HepG2 (cell line): ENCODE results near the gene CNGA2. TPM values are rescaled to one million over a fixed set of nuclear protein-coding genes. Genes with fewer than 3 reads are reported as not detected.

Source experiments
- ATAC-seq: fragments of 200-7000 bp; cut with Tn5 transposase; 3 replicates; pipeline ENCODE4 v1.9.1; 2020; ENCODE audit warnings: mild to moderate bottlenecking, moderate library complexity
- BruUV-seq: library from RNA; stranded (reverse); fragments of 400-500 nt; replicated peaks from 2 replicates; lab custom pipeline; 2021; lab: Mats Ljungman, UMichigan
- CTCF ChIA-PET: fragments of 300-600 bp; formaldehyde crosslinking; extraction: SDS; loops from one replicate; lab custom pipeline; 2021; ENCODE audit warnings: low total read pairs, inconsistent platforms, low intra/inter-chr PET ratio; lab: Yijun Ruan, JAX
- POLR2A ChIA-PET: fragments of 350-600 bp; sonication (Branson Sonifier 250); formaldehyde crosslinking; loops from one replicate; lab custom pipeline; 2020; ENCODE audit warnings: antibody characterized with exemption, inconsistent platforms; lab: Yijun Ruan, JAX
- DNase-seq: peaks from one replicate; pipeline ENCODE4 v3.0.0-alpha.2; 2015; ENCODE audit warnings: low spot score
- FAIRE-seq: peaks from 3 replicates; lab custom pipeline; 2011; peaks lifted over from hg19 to GRCh38; lab: Jason Lieb, UNC
- H2AFZ ChIP-seq: one replicate; pipeline ENCODE4 v1.6.1; 2011; ENCODE audit warnings: low read length, inconsistent platforms
- H3K27ac ChIP-seq: fragments of 300-600 bp; 3 replicates; pipeline ENCODE4 v1.8.0; 2011; ENCODE audit warnings: mixed run types, mild to moderate bottlenecking, mixed read lengths, low read length, inconsistent platforms; ENCODE audit not compliant: insufficient read depth; ENCODE audit errors: extremely low read length
- H3K27me3 ChIP-seq, 2 experiments: fragments of 200-600 bp in 1 of 2; 2 replicates in 1 of 2; 3 replicates in 1 of 2; pipeline versions ENCODE4 v1.6.0 to v1.8.0; 2011; ENCODE audit warnings: low read length in 2 of 2, mild to moderate bottlenecking in 2 of 2, moderate library complexity in 2 of 2, inconsistent platforms in 1 of 2; ENCODE audit not compliant: insufficient read depth in 2 of 2, control insufficient read depth in 1 of 2
- H3K36me3 ChIP-seq, 2 experiments: fragments of 200-600 bp in 1 of 2; replicated peaks in 1 of 2; 2 replicates in 1 of 2; 3 replicates in 1 of 2; pipeline versions ENCODE4 v1.5.1 to v1.8.0; 2011; ENCODE audit warnings: low read length in 2 of 2, inconsistent platforms in 1 of 2; ENCODE audit not compliant: insufficient read depth in 2 of 2, control insufficient read depth in 1 of 2
- H3K4me1 ChIP-seq: 2 replicates; pipeline ENCODE4 v1.5.1; 2012; ENCODE audit warnings: low read length, inconsistent platforms; ENCODE audit not compliant: insufficient read depth
- H3K4me2 ChIP-seq: 2 replicates; pipeline ENCODE4 v1.6.0; 2011; ENCODE audit warnings: low read depth, low read length, inconsistent platforms
- H3K4me3 ChIP-seq, 3 experiments: fragments of 200-600 bp in 1 of 3; sonication (generic), shearing (Covaris generic) in 1 of 3; replicated peaks in 1 of 3; 2 replicates each; pipeline ENCODE4 v1.5.1; 2011 to 2016; ENCODE audit warnings: low read length in 3 of 3, inconsistent platforms in 2 of 3, low read depth in 2 of 3, mild to moderate bottlenecking in 2 of 3, control low read depth in 1 of 3, mixed read lengths in 1 of 3; ENCODE audit not compliant: insufficient read depth in 1 of 3
- H3K79me2 ChIP-seq: one replicate; pipeline ENCODE4 v1.6.1; 2011; ENCODE audit warnings: low read length, inconsistent platforms; ENCODE audit not compliant: insufficient read depth
- H3K9ac ChIP-seq: 2 replicates; pipeline ENCODE4 v1.6.0; 2011; ENCODE audit warnings: mild to moderate bottlenecking, low read depth, low read length, inconsistent platforms; ENCODE audit not compliant: insufficient read depth
- H3K9me3 ChIP-seq: 2 replicates; pipeline ENCODE4 v1.5.1; 2012; ENCODE audit warnings: mild to moderate bottlenecking, low read length
- H4K20me1 ChIP-seq: 2 replicates; pipeline ENCODE4 v1.6.0; 2011; ENCODE audit warnings: inconsistent platforms, mild to moderate bottlenecking, low read length, moderate library complexity; ENCODE audit not compliant: insufficient read depth
- FOXA3 ChIP-seq: IDR thresholded peaks from 2 replicates; pipeline ENCODE4 v1.6.1; 2016; ENCODE audit warnings: missing genetic modification reagents, missing compliant biosample characterization
- JARID2 ChIP-seq: sonication (generic); formaldehyde crosslinking; IDR thresholded peaks from 2 replicates; pipeline ENCODE4 v1.8.1; 2023; ENCODE audit warnings: missing genetic modification reagents, inconsistent platforms; ENCODE audit not compliant: insufficient replicate concordance
- KDM2A ChIP-seq: sonication (generic); formaldehyde crosslinking; IDR thresholded peaks from 2 replicates; pipeline ENCODE4 v1.4.0; 2020; ENCODE audit warnings: low read depth, missing genetic modification reagents, borderline replicate concordance
- MATR3 ChIP-seq: sonication (generic); formaldehyde crosslinking; IDR thresholded peaks from 2 replicates; pipeline ENCODE4 v1.4.0; 2020; ENCODE audit warnings: missing genetic modification reagents
- MIXL1 ChIP-seq: IDR thresholded peaks from 2 replicates; pipeline ENCODE4 v1.6.1; 2016
- NR2F6 ChIP-seq, 2 experiments: IDR thresholded peaks; 2 replicates each; pipeline ENCODE4 v1.6.1; 2016; ENCODE audit warnings: antibody characterized with exemption in 1 of 2, mild to moderate bottlenecking in 1 of 2
- ONECUT2 ChIP-seq: sonication (generic); formaldehyde crosslinking; IDR thresholded peaks from 2 replicates; pipeline ENCODE4 v1.4.0; 2020; ENCODE audit warnings: missing genetic modification reagents
- PAXIP1 ChIP-seq: sonication (generic); formaldehyde crosslinking; conservative IDR thresholded peaks from 2 replicates; pipeline ENCODE4 v1.4.0; 2020; ENCODE audit warnings: mild to moderate bottlenecking, missing genetic modification reagents, moderate library complexity
- REL ChIP-seq: sonication (generic); formaldehyde crosslinking; conservative IDR thresholded peaks from 2 replicates; pipeline ENCODE4 v1.8.0; 2022; ENCODE audit warnings: mild to moderate bottlenecking, missing genetic modification reagents, moderate library complexity
- SMC3 ChIP-seq: IDR thresholded peaks from 2 replicates; pipeline ENCODE4 v1.6.1; 2011; ENCODE audit warnings: low read length, improper control_type of control experiment
- U2AF2 ChIP-seq: fragments of 200-400 bp; formaldehyde crosslinking; IDR thresholded peaks from 2 replicates; pipeline ENCODE4 v1.6.1; 2017; ENCODE audit warnings: low read depth, mild to moderate bottlenecking, low read length
- ZBTB46 ChIP-seq: sonication (generic); formaldehyde crosslinking; IDR thresholded peaks from 2 replicates; pipeline ENCODE4 v1.4.0; 2020; ENCODE audit warnings: mild to moderate bottlenecking, missing genetic modification reagents, borderline replicate concordance
- ZFP41 ChIP-seq: sonication (generic); formaldehyde crosslinking; IDR thresholded peaks from 2 replicates; pipeline ENCODE4 v1.4.0; 2020; ENCODE audit warnings: mild to moderate bottlenecking, missing genetic modification reagents, borderline replicate concordance
- ZNF44 ChIP-seq: sonication (generic); formaldehyde crosslinking; IDR thresholded peaks from 2 replicates; pipeline ENCODE4 v1.5.1; 2020; ENCODE audit warnings: mild to moderate bottlenecking, missing genetic modification reagents
- WGBS: methylation state at CpG from one replicate; pipeline ENCODE4 v1.1.6; 2017; ENCODE audit warnings: low lambda C conversion rate; 5-methylcytosine and 5-hydroxymethylcytosine counted together
- in situ Hi-C: cut with HindIII; loops from 2 replicates; pipeline ENCODE4 v1.10.0; 2017; ENCODE audit warnings: low pct_unique_long_range_greater_than_20kb; ENCODE audit not compliant: extremely low pct_ligation_motif_present
- intact Hi-C: fragments of 100-400 bp; cut with micrococcal nuclease; formaldehyde crosslinking; loops from one replicate; pipeline ENCODE4 v1.10.0; 2022; ENCODE audit not compliant: unreplicated experiment
- polyA plus RNA-seq, 8 experiments: library from polyadenylated mRNA; depleted of rRNA in 3 of 8; stranded (reverse) in 7 of 8; unstranded in 1 of 8; fragments of >200 nt; fragmentation: Illumina TruSeq in 4 of 8; extraction: Trizol in 4 of 8; gene quantifications; 2 replicates each; pipeline versions ENCODE4 v1.2.1 to v1.2.3, GENCODE V29; 2011 to 2016; ENCODE audit warnings: low read depth in 4 of 8, missing spikeins in 1 of 8, mixed read lengths in 1 of 8; ENCODE audit not compliant: insufficient read depth in 1 of 8
- total RNA-seq, 5 experiments: library from RNA; depleted of rRNA; stranded (reverse); fragments of >200 nt; fragmentation: Illumina TruSeq; extraction: Trizol; gene quantifications; 2 replicates each; pipeline ENCODE4 v1.2.3, GENCODE V29; 2016; ENCODE audit warnings: low read depth in 1 of 5
- TF ChIP-seq, protein P1 (sequence below): sonication (generic); formaldehyde crosslinking; IDR thresholded peaks from 2 replicates; pipeline ENCODE4 v1.4.0; 2020; ENCODE audit warnings: mild to moderate bottlenecking, missing genetic modification reagents

CNGA2 gene
- total and polyA plus RNA-seq, 2 of the 13 experiments (the other 11 are each of a cell fraction or from before 2014, with no cell fraction given), result not detected

- TF ChIP-seq ZBTB46 (CRISPR knock-in tag) (no peak), ZFP41 (CRISPR knock-in tag) (no peak), FOXA3 (CRISPR knock-in tag) (no peak), KDM2A (CRISPR knock-in tag) (no peak), NR2F6 (IDR thresholded peaks at IDR 0.05) (no peak), NR2F6 (CRISPR knock-in tag; IDR thresholded peaks at IDR 0.05) (no peak)
Measured at GRCh38 chrX:151710457-151710856, 24.1 kb upstream of the CNGA2 start (continued).

- DNase-seq (no peak), FAIRE-seq (no peak), ATAC-seq (no peak)
- Histone ChIP-seq H4K20me1 (no peaks in the 10 kb centered on the region), H3K79me2 (no peaks in the 10 kb centered on the region), H3K4me2 (no peak overlapping the region), H3K36me3 (no peaks in the 10 kb centered on the region), H3K9me3 (no peaks in the 10 kb centered on the region), H3K27ac (no peak overlapping the region), H3K4me3 (no peak overlapping the region), H3K9ac (no peak overlapping the region), H3K4me1 (no peaks in the 10 kb centered on the region), H3K27me3 (no peaks in the 10 kb centered on the region), H2AFZ (no peak overlapping the region)
- BruUV-seq, result no TSS peak
- intact Hi-C loops (no loop called here), in situ Hi-C loops (no loop called here)
- CTCF ChIA-PET, result no interaction called here
- WGBS, result no CpG with 5 or more reads among the region's 5 CpGs
- POLR2A ChIA-PET, result no interaction called here
- TF ChIP-seq SMC3, result no peak
- no peak for TF ChIP-seq REL (CRISPR knock-in tag)
- no peak for TF ChIP-seq ONECUT2 (CRISPR knock-in tag)
- TF ChIP-seq U2AF2, result no peak
- no peak for TF ChIP-seq JARID2 (CRISPR knock-in tag)
- TF ChIP-seq, protein P1, sequence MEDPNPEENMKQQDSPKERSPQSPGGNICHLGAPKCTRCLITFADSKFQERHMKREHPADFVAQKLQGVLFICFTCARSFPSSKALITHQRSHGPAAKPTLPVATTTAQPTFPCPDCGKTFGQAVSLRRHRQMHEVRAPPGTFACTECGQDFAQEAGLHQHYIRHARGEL, result no peak
- TF ChIP-seq MIXL1 (CRISPR knock-in tag), result no peak
- no peak for TF ChIP-seq PAXIP1
- TF ChIP-seq MATR3, result no peak
- no peak for TF ChIP-seq ZNF44 (CRISPR knock-in tag)
Measured at GRCh38 chrX:151711154-151711553, 23.4 kb upstream of the CNGA2 start.
